ENCODE results near the gene TFF1.

Gene TFF1

DNA sequence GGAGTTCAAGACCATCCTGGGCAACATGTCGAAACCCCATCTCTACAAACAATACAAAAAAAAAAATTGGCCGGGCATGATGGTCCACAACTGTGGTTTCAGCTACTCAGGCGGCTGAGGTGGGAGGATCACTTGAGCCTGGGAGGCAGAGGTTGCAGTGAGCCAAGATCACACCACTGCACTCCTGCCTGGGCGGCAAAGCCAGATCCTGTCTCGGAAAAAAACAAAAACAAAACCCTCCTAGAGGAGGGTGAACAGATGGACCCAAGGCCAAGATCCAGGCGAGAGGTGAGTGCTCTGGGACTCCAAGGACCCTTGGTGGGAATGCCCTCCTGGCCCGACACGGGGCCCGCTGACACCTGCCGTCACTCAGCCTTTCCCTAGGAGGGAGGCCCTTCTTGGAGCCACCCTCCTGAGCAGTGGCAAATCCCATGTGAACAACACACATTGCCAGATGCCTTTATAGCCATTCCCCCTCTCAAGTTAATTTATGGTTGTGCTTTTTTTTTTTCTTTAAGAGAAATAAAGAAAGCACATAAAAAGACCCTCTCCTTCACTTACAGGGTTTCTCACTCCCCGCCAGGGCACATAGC lies 15.9 kb downstream of the TFF1 start:
- no peak for DNase-seq
- Histone ChIP-seq H3K4me3 (ENCODE audit: low read depth, low read length) (no peak overlapping the region), H3K36me3 (no peaks in the 10 kb centered on the region), H3K27me3 (no peaks in the 10 kb centered on the region), H3K4me1 (no peaks in the 10 kb centered on the region), H3K9me3 (no peaks in the 10 kb centered on the region)
- TF ChIP-seq, protein P1, sequence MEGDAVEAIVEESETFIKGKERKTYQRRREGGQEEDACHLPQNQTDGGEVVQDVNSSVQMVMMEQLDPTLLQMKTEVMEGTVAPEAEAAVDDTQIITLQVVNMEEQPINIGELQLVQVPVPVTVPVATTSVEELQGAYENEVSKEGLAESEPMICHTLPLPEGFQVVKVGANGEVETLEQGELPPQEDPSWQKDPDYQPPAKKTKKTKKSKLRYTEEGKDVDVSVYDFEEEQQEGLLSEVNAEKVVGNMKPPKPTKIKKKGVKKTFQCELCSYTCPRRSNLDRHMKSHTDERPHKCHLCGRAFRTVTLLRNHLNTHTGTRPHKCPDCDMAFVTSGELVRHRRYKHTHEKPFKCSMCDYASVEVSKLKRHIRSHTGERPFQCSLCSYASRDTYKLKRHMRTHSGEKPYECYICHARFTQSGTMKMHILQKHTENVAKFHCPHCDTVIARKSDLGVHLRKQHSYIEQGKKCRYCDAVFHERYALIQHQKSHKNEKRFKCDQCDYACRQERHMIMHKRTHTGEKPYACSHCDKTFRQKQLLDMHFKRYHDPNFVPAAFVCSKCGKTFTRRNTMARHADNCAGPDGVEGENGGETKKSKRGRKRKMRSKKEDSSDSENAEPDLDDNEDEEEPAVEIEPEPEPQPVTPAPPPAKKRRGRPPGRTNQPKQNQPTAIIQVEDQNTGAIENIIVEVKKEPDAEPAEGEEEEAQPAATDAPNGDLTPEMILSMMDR (IDR thresholded peaks at IDR 0.05; ENCODE audit: low read depth, low read length), result no peak

GRCh38 chr21:42349420-42350317 lies 16.7 kb downstream of the TFF1 start:
- TF ChIP-seq, protein P1 (IDR thresholded peaks at IDR 0.05; ENCODE audit: low read depth, low read length), result no peak
- no peak for DNase-seq
- H3K9me3 ChIP-seq, result no peaks in the 10 kb centered on the region
- no peaks in the 10 kb centered on the region for H3K27me3 ChIP-seq
- H3K4me1 ChIP-seq, result no peaks in the 10 kb centered on the region
- H3K36me3 ChIP-seq, result no peaks in the 10 kb centered on the region
- no peak overlapping the region for H3K4me3 ChIP-seq (ENCODE audit: low read depth, low read length)

- Histone ChIP-seq H3K4me3 (ENCODE audit: low read depth, low read length) (no peak overlapping the region), H3K36me3 (no peaks in the 10 kb centered on the region), H3K27me3 (no peaks in the 10 kb centered on the region), H3K4me1 (no peaks in the 10 kb centered on the region), H3K9me3 (no peaks in the 10 kb centered on the region)
- no peak for DNase-seq
- TF ChIP-seq, protein P1 (IDR thresholded peaks at IDR 0.05; ENCODE audit: low read depth, low read length), result no peak
These were observed 17.6 kb downstream of the TFF1 start for GRCh38 chr21:42348762-42349161.

DNA sequence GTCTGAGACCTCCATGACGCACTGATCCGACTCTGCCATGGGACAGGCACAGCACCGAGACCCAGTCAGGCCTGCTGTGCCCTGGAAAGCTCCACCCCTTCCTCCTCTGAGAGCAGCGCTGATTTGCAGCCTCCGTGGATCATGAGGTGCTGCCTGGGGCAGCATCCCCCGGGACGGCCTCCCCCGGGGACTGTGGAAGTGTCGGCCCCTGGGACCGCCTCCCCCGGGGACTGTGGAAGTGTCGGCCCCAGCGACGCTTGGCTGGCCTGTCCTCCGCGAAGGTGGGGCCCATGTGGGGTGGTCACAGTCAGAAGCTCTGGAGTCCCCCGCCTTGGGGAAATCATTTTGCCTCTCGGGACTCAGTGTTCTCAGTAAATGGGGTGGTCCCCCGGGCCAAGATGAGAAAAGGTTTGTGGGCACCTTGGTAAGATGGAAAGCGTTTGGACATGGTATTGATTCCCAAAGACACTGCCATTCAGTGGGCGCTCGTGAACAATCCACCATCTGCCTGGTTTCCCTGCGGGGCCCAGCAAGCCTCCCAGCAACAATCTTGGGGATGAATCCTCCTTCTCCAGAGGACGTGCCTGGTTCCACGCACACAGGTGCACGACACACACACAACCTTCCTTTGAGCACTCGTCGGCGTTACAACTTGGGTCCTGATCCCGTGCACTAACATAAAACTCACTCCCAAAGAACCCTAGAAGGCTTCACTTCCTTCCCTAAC lies 18.6 kb downstream of the TFF1 start:
- Histone ChIP-seq H3K4me3 (ENCODE audit: low read depth, low read length) (no peak overlapping the region), H3K4me1 (no peaks in the 10 kb centered on the region), H3K27me3 (no peaks in the 10 kb centered on the region), H3K9me3 (no peaks in the 10 kb centered on the region), H3K36me3 (no peaks in the 10 kb centered on the region)
- no peak for DNase-seq
- TF ChIP-seq, protein P1 (IDR thresholded peaks at IDR 0.05; ENCODE audit: low read depth, low read length), result no peak

- Histone ChIP-seq H3K27me3 (no peaks in the 10 kb centered on the region), H3K36me3 (no peaks in the 10 kb centered on the region), H3K4me1 (no peaks in the 10 kb centered on the region), H3K9me3 (no peaks in the 10 kb centered on the region), H3K4me3 (ENCODE audit: low read depth, low read length) (no peak overlapping the region)
- TF ChIP-seq, protein P1 (IDR thresholded peaks at IDR 0.05; ENCODE audit: low read depth, low read length), result no peak
- DNase-seq, result no peak
These were observed 19.3 kb downstream of the TFF1 start for GRCh38 chr21:42346866-42347600.
